ENCODE results near the gene MADD. TPM values are rescaled to one million over a fixed set of nuclear protein-coding genes. Genes with fewer than 3 reads are reported as not detected.
A peak's percentile ranks its signal among the peaks of the same experiment; 100 is the strongest.

MADD gene
- total RNA-seq, 3 donors from 2014 or later (not counting 1 experiment from before 2014, with no cell fraction given), result 333 to 383 (median 335) TPM

DNA sequence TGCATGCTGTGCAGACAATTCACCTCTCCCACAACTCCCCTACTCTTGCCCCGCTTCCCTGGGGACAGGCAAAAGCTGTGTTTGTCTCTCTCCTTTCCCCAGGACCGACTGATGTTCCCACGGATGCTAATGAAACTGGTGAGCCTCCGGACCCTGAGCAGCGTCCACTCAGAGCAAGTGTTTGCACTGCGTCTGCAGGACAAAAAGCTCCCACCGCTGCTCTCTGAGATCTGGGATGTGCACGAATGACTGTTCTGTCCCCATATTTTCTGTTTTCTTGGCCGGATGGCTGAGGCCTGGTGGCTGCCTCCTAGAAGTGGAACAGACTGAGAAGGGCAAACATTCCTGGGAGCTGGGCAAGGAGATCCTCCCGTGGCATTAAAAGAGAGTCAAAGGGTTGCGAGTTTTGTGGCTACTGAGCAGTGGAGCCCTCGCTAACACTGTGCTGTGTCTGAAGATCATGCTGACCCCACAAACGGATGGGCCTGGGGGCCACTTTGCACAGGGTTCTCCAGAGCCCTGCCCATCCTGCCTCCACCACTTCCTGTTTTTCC lies 1.4 kb upstream of the MADD start:
- Mint-ChIP-seq H3K4me1 (peaks cover 49 to 53% of the 10 kb centered on the region in 2 donors), H3K27ac (peak overlapping the region; percentile 76 to 87), H3K4me3 (peak overlapping the region; percentile 92), H3K9me3 (no peaks in the 10 kb centered on the region), H3K27me3 (ENCODE audit: low read depth in 2 of 2) (no peaks in the 10 kb centered on the region), H3K36me3 (no peaks in the 10 kb centered on the region)
- Histone ChIP-seq H3K9me3 (ENCODE audit: control insufficient read depth, insufficient read depth, low read length) (no peaks in the 10 kb centered on the region), H3K36me3 (ENCODE audit: control insufficient read depth, insufficient read depth, low read length) (no peaks in the 10 kb centered on the region), H3K4me1 (ENCODE audit: control insufficient read depth, insufficient read depth, low read length) (peaks cover 54% of the 10 kb centered on the region), H3K27me3 (ENCODE audit: control insufficient read depth, insufficient read depth, low read length) (no peaks in the 10 kb centered on the region), H3K27ac (ENCODE audit: low read length) (peak overlapping the region; percentile 94), H3K4me3 (ENCODE audit: low read length) (peak overlapping the region; percentile 58)
- TF ChIP-seq, protein P1, sequence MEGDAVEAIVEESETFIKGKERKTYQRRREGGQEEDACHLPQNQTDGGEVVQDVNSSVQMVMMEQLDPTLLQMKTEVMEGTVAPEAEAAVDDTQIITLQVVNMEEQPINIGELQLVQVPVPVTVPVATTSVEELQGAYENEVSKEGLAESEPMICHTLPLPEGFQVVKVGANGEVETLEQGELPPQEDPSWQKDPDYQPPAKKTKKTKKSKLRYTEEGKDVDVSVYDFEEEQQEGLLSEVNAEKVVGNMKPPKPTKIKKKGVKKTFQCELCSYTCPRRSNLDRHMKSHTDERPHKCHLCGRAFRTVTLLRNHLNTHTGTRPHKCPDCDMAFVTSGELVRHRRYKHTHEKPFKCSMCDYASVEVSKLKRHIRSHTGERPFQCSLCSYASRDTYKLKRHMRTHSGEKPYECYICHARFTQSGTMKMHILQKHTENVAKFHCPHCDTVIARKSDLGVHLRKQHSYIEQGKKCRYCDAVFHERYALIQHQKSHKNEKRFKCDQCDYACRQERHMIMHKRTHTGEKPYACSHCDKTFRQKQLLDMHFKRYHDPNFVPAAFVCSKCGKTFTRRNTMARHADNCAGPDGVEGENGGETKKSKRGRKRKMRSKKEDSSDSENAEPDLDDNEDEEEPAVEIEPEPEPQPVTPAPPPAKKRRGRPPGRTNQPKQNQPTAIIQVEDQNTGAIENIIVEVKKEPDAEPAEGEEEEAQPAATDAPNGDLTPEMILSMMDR (IDR thresholded peaks at IDR 0.05), result no peak
- DNase-seq (no peak), ATAC-seq (no peak)
- WGBS (ENCODE audit: insufficient coverage), result 40% methylated on average over 13 of the region's 13 CpGs
- intact Hi-C loops (cut with micrococcal nuclease), result loop anchor here (1.0 kb wide), 1 partner anchor 20 kb away; the partner anchor contains the start of gene ACP2

DNA sequence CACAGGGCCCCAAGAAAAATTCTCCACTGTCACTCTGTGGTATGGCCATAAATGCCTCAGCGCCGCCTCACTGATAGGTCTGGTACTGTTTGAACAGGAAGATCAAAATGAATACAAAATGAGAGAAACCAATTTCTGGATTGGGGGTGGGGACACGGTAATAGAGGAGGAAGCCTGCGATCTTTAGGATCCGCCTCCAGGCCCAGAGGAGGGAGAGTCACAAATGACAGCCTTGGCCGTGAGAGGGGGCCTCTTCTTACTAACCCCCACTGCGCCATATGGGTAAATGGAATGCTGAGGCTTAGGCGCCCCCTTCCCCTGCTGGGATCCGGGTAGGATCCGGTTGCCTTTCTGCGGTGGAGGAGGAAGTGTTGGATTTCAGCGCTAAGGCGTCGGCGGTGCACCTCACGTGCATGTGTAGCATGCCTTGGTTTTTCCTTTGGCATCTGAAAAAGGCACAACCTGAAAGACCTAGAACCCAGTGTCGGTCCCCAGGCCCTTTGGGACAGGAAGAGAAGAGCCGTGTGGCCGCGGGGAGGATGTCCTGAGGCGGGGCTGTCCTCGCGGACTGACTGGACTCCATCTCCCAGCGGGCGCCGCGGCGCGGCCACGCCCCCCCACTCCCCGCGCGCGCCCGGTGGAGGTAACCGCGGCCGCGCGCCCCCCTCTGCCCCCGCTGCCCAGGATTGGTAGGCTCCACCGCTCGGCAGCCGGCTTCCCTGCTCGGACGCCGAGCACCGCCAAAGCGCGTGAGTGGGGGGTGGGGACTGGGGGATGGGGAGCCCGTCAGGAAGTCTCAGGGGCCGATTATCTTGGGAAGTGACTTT lies 718 bp upstream of the MADD start:
- peak overlapping the region; percentile 92 for H3K4me3 Mint-ChIP-seq
- peak overlapping the region; percentile 76 to 87 for H3K27ac Mint-ChIP-seq
- no peaks in the 10 kb centered on the region for H3K9me3 ChIP-seq (ENCODE audit: control insufficient read depth, insufficient read depth, low read length)
- no peaks in the 10 kb centered on the region for H3K9me3 Mint-ChIP-seq
- H3K36me3 ChIP-seq (ENCODE audit: control insufficient read depth, insufficient read depth, low read length), result peaks cover 2% of the 10 kb centered on the region
- H3K36me3 Mint-ChIP-seq, result no peaks in the 10 kb centered on the region
- peaks cover 54% of the 10 kb centered on the region for H3K4me1 ChIP-seq (ENCODE audit: control insufficient read depth, insufficient read depth, low read length)
- H3K4me3 ChIP-seq (ENCODE audit: low read length), result peak overlapping the region; percentile 58
- TF ChIP-seq, protein P1 (IDR thresholded peaks at IDR 0.05), result no peak
- H3K4me1 Mint-ChIP-seq, result peaks cover 54 to 56% of the 10 kb centered on the region in 2 donors
- no peaks in the 10 kb centered on the region for H3K27me3 Mint-ChIP-seq (ENCODE audit: low read depth in 2 of 2)
- ATAC-seq, result peak; percentile 54 to 82 (median 68)
- intact Hi-C loops (cut with micrococcal nuclease), result loop anchor here (1.0 kb wide), 1 partner anchor 21 kb away; the partner anchor contains the start of gene ACP2
- peak overlapping the region; percentile 94 for H3K27ac ChIP-seq (ENCODE audit: low read length)
- peak; percentile 79 to 91 for DNase-seq
- H3K27me3 ChIP-seq (ENCODE audit: control insufficient read depth, insufficient read depth, low read length), result no peaks in the 10 kb centered on the region
- 0% methylated on average over 52 of the region's 52 CpGs for WGBS (ENCODE audit: insufficient coverage)

DNA sequence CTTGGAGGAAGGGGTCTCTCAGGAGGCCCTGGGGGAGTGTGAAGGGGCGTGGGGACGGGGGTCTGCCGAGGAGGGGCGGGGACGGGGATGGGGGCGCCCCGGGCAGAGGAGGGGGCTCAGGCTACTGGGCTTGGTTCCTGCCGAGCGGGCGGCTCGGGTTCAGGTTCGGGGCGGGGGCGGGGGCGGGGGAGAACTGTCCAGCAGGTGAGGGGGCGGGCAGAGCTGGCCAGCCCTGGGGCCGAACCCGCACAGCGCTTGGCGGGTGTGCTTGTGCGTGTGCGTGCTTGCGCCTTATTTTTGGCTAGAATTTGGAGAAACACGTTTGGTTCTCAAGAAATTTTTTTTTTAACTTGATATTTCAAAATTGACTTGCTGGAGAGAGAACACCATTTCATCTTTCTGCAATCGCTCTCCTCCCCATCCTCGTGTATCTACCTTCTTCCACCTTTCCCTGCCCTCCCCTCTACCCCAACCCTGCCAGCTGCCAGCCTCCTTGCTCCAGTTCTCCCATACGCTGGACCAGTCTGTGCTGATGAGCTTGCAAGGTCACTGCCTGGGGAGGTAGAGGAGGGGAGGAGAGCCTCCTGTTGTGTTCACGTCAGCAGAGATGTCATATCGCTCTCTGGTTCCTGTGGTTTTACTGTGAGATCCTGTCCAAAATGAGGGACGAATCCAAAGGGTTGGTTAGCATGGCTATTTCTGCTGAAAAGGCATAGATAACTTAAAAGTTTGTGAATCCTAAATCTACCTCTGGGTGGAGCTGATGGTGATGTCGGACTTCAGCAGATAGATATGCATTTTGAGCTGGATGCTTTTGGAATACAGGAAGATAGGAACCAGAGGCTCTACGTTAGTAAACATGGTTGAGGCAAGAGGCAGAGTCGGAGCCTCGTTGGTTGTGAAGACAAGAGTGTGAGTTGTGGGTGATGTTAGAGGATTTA lies 668 bp downstream of the MADD start:
- H3K4me3 Mint-ChIP-seq, result peak overlapping the region; percentile 83
- peak overlapping the region; percentile 69 for H3K4me3 ChIP-seq (ENCODE audit: low read length)

More for the DNA sequence above, 668 bp downstream of the MADD start:
- peak overlapping the region; percentile 92 for H3K27ac ChIP-seq (ENCODE audit: low read length)
- no peaks in the 10 kb centered on the region for H3K36me3 Mint-ChIP-seq
- no peaks in the 10 kb centered on the region for H3K9me3 Mint-ChIP-seq
- ATAC-seq (peak; percentile 34 to 43 (median 39)), DNase-seq (peak; percentile 53 to 71)
- WGBS (ENCODE audit: insufficient coverage), result 1% methylated on average over 33 of the region's 34 CpGs
- no peaks in the 10 kb centered on the region for H3K9me3 ChIP-seq (ENCODE audit: control insufficient read depth, insufficient read depth, low read length)
- peaks cover 44% of the 10 kb centered on the region for H3K4me1 ChIP-seq (ENCODE audit: control insufficient read depth, insufficient read depth, low read length)
- TF ChIP-seq, protein P1 (IDR thresholded peaks at IDR 0.05), result no peak
- no peaks in the 10 kb centered on the region for H3K27me3 Mint-ChIP-seq (ENCODE audit: low read depth in 2 of 2)
- H3K4me1 Mint-ChIP-seq, result peaks cover 48 to 56% of the 10 kb centered on the region in 2 donors
- peaks cover 14% of the 10 kb centered on the region for H3K36me3 ChIP-seq (ENCODE audit: control insufficient read depth, insufficient read depth, low read length)
- intact Hi-C loops (cut with micrococcal nuclease), result loop anchor here (1.0 to 2.0 kb wide), 2 partner anchors 56 to 94 kb away; partner anchors contain the start of genes ARFGAP2 and DDB2
- H3K27me3 ChIP-seq (ENCODE audit: control insufficient read depth, insufficient read depth, low read length), result no peaks in the 10 kb centered on the region
- peak overlapping the region; percentile 76 to 87 for H3K27ac Mint-ChIP-seq
